ENCODE results near the gene ZNF155.

The ZNF155 gene

DNA sequence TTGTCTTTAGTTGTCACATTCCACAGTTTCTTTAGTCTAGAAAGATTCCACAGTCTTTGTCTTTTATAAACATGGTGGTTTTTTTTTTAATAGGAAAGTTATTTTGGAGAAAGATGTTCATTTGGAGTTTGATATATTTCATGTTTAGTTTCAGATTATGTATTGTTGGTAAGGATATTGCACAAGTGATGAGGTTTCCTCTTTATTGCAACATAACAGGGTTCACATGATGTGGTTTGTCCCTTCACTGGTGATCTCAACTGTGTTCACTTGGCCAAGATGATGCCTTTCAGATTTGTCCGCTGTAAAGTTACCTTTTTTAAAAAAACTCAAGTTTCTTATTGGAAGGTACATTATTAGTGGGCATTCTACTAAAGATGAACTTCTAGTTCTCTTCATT lies 22.0 kb downstream of the ZNF155 start:
- no peak for DNase-seq

DNA sequence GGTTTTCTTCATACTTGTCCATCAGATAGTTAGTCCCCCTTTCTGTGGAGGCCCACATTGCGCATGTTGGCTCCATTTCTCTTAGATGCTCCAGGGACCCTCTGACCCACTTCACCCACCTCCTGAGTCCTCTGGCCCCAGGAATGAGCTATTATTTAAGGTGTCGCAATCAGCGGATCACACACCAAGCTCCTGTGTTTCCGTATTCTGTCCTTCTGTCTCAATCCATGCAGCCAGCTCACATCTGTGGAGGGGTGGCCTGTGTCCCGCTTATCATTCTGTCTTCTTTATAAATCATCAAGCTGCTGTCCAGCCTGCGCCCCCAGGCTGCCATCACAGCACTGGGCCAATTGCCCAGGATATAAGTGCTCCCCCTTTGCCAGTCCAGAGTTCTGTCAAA lies 23.5 kb downstream of the ZNF155 start:
- DNase-seq: no peak

DNA sequence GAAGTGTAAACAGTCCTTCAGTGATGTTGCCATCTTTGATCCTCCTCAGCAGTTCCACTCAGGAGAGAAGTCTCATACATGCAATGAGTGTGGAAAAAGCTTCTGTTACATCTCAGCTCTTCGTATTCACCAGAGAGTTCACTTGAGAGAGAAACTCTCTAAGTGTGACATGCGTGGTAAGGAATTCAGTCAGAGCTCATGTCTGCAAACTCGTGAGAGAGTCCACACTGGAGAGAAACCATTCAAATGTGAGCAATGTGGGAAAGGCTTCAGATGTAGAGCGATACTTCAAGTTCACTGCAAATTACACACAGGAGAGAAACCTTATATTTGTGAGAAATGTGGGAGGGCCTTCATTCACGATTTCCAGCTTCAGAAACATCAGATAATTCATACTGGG lies 26.5 kb downstream of the ZNF155 start:
- no peak for DNase-seq

DNA sequence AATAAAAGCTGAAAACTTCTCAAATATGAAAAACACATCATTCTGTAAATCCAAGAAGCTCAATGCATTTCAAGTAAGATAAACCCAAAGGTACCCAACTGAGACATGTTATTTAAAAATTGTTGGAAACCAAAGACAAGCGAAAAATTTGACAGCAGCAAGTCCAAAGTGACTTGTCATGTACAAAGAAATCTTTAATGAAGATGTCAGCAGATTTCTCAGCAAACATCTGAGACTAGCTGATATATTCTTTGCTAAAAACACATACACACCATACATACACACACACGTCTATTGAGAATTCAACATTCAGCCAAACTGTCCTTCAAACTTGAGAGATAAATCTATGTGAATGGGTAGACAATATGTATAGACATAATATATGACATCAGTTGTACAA lies 35.5 kb downstream of the ZNF155 start:
- no peak for DNase-seq

DNA sequence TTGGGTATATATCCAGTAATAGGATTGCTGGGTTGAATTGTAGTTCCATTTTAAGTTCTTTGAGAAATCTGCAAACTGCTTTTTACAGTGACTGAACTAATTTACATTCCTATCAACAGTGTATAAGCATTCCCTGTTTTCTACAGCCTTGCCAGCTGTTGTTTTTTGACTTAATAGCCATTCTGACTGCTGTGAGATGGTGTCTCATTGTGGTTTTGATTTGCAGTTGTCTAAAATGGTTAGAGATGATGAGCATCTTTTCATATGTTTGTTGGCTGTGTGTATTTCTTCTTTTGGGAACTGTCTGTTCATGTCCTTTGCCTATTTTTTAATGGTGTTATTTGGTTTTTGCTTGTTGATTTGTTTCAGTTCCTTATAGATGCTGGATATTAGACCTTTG lies 37.2 kb downstream of the ZNF155 start:
- no peak for DNase-seq

DNA sequence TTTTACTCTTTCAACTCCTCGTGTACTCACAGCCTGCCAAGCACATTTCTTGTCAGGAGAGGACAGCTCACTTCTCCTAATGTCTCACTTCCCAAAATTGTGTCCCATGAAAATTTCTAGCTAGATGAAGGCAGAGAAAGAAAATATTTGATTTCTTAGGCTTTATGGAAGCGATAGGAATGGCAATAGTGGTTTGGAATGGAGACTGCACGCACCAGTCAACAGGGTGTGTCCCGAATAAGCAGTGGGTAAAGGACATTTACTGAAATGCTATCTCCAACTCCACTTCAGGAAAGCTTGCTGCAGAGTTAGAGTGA lies 40.9 kb downstream of the ZNF155 start:
- no peak for DNase-seq

DNA sequence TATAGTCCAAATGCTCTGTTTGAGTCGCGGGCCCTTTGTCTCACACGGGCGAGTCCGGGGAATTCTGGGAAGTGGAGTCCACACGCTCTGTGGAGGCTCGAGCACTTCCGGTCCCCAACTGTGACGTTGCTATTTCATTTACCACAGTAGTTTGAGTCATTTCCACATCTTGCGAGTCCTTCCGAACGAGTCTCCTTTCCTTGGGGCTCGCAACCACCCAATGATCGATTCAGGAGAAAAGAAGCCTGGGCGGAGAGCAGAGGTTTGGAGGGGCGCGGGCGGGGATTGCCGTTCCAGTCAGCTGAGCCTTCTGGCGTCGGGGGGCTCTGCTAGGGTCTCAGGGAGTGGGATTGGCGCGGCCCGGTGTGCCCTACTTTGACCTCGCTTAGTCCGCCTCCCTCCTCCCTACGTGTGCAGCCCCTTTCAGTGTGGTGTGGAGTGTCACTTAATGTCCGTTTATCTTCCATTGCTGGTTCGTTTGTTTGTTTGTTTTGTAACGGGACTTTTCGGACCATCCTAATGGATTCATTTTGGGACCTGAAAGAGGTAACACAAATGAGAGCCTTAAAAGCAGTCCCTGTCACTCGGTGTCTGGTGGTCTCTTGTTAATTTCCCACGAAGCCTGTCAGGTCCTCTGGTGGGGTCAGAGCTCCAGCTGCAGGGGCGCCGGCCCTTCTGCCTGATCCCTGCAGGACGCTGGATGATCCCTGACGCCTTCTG lies 41.4 kb downstream of the ZNF155 start, which contains the start of gene ZNF222:
Gene ZNF222, plus strand, starts transcription at position 163 of the 720 bp plus-strand sequence. Its CDS starts 58 bp downstream, at position 221.
- peak; percentile 88 for DNase-seq

DNA sequence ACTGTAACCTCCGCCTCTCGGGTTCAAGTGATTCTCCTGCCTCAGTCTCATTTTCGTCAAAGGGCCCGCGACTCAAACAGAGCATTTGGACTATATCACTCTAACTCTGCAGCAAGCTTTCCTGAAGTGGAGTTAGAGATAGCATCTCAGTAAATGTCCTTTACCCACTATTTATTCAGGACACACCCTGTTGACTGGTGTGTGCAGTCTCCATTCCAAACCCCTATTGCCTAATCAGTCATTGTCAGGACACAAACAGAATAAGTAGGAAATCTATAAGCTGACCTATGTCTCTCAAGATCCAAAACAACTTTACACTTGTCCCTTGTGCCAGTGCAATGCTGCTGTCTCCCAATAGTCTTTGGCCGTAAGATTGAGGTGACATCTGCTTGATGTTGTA lies 42.6 kb downstream of the ZNF155 start:
- no peak for DNase-seq

DNA sequence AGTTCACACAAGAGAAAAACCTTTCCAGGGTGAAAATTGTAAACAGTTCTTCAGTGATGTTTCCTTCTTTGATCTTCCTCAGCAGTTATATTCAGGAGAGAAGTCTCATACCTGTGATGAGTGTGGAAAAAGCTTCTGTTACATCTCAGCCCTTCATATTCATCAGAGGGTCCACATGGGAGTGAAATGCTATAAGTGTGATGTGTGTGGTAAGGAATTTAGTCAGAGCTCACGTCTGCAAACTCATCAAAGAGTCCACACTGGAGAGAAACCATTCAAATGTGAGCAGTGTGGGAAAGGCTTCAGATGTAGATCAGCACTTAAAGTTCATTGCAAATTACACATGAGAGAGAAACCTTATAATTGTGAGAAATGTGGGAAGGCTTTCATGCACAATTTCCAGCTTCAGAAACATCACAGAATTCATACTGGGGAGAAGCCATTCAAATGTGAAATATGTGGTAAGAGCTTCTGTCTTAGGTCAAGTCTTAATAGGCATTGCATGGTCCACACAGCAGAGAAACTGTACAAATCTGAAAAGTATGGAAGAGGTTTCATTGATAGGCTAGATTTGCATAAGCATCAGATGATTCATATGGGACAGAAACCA lies 48.1 kb downstream of the ZNF155 start:
- no peak for DNase-seq

DNA sequence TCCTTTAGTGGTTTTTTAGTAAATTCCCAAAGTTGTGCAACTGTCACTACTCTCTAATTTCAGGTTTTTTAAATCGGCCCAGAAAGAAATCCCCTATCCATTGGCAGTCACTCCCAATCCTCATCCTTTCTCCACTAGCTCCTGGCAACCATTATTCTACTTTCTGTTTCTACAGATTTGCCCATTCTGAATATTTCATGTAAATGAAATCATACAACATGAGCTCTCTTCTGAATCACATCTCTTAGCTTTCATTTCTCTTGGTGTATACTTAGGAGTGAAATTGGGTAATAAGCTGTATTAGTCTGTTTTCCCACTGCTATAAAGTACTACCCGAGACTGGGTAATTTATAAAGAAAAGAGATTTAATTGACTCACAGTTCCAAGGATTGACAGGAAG lies 58.2 kb downstream of the ZNF155 start:
- no peak for DNase-seq

All from amniotic stem cell (primary cell).